Prostate gland (tissue), 2 donors: ENCODE results near the gene CASQ1. TPM values are rescaled to one million over a fixed set of nuclear protein-coding genes. Genes with fewer than 3 reads are reported as not detected.

ENCODE experiments used
- DNase-seq: peaks from one replicate; pipeline ENCODE4 v3.0.0-alpha.2; 2019; ENCODE audit warnings: low spot score
- H3K27ac ChIP-seq, 2 donors: fragments of 200-600 bp; sonication (generic); 2 replicates each; pipeline ENCODE4 v1.5.1; 2017 to 2019
- H3K27me3 ChIP-seq: fragments of 200-600 bp; sonication (generic); replicated peaks from 2 replicates; pipeline ENCODE4 v1.5.1; 2019; ENCODE audit not compliant: insufficient read depth
- H3K36me3 ChIP-seq, 2 donors: fragments of 200-600 bp; sonication (generic); 1 replicate in 1 of 2; 2 replicates in 1 of 2; pipeline versions ENCODE4 v1.5.1 to v1.8.1; 2017 to 2019
- H3K4me1 ChIP-seq: fragments of 200-600 bp; sonication (generic); replicated peaks from 2 replicates; pipeline ENCODE4 v1.5.1; 2019
- H3K4me3 ChIP-seq, 2 donors: fragments of 200-600 bp; sonication (generic); 2 replicates each; pipeline ENCODE4 v1.5.1; 2017 to 2019
- H3K9me3 ChIP-seq: fragments of 200-600 bp; sonication (generic); 2 replicates; pipeline ENCODE4 v1.5.1; 2017
- POLR2A ChIP-seq: fragments of 450-650 bp; IDR thresholded peaks from one replicate; pipeline ENCODE4 v1.6.1; 2016; ENCODE audit warnings: antibody characterized with exemption, mild to moderate bottlenecking
- POLR2AphosphoS5 ChIP-seq: sonication (generic); formaldehyde crosslinking; IDR thresholded peaks from one replicate; pipeline ENCODE4 v1.6.1; 2017; ENCODE audit warnings: antibody characterized with exemption
- WGBS: methylation state at CpG from one replicate; pipeline ENCODE4 v1.1.5; 2018; 5-methylcytosine and 5-hydroxymethylcytosine counted together
- intact Hi-C: fragments of 100-400 bp; cut with DNase I; formaldehyde crosslinking; loops from one replicate; pipeline ENCODE4 v1.14.2; 2022
- total RNA-seq, 2 donors: library from RNA; depleted of rRNA; stranded (reverse); fragments of >200 nt; gene quantifications; one replicate each; pipeline ENCODE4 v1.1.0, GENCODE V29; 2016
- TF ChIP-seq, protein P1 (sequence below), 4 experiments: fragments of 200-600 bp in 2 of 4; fragments of 450-650 bp in 2 of 4; sonication (generic) in 2 of 4; IDR thresholded peaks; 1 replicate in 3 of 4; 2 replicates in 1 of 4; pipeline ENCODE4 v1.5.1; 2016 to 2019; ENCODE audit warnings: antibody characterized with exemption in 4 of 4, mild to moderate bottlenecking in 2 of 4, moderate library complexity in 2 of 4

Gene CASQ1
- total RNA-seq, 2 donors from 2014 or later, result 1.2 to 3.0 TPM

- WGBS, result 87% methylated on average over 4 of the region's 4 CpGs
- intact Hi-C loops, result loop anchor here (10.0 kb wide), 1 partner anchor 168 kb away; no protein-coding TSS in a partner anchor
- H3K4me1 ChIP-seq, result peaks cover 13% of the 10 kb centered on the region
- no peaks in the 10 kb centered on the region for H3K27me3 ChIP-seq
- H3K4me3 ChIP-seq, result no peak overlapping the region
- no peaks in the 10 kb centered on the region for H3K9me3 ChIP-seq
- no peak for DNase-seq
- peaks cover 0 to 2% of the 10 kb centered on the region in 2 donors for H3K36me3 ChIP-seq
- H3K27ac ChIP-seq, result no peak overlapping the region
- no peak for TF ChIP-seq POLR2A
- no peak for TF ChIP-seq POLR2AphosphoS5
- TF ChIP-seq, protein P1, sequence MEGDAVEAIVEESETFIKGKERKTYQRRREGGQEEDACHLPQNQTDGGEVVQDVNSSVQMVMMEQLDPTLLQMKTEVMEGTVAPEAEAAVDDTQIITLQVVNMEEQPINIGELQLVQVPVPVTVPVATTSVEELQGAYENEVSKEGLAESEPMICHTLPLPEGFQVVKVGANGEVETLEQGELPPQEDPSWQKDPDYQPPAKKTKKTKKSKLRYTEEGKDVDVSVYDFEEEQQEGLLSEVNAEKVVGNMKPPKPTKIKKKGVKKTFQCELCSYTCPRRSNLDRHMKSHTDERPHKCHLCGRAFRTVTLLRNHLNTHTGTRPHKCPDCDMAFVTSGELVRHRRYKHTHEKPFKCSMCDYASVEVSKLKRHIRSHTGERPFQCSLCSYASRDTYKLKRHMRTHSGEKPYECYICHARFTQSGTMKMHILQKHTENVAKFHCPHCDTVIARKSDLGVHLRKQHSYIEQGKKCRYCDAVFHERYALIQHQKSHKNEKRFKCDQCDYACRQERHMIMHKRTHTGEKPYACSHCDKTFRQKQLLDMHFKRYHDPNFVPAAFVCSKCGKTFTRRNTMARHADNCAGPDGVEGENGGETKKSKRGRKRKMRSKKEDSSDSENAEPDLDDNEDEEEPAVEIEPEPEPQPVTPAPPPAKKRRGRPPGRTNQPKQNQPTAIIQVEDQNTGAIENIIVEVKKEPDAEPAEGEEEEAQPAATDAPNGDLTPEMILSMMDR (IDR thresholded peaks at IDR 0.05), result no peak
Observed at GRCh38 chr1:160207118-160207650, 16.8 kb downstream of the CASQ1 start.

DNA sequence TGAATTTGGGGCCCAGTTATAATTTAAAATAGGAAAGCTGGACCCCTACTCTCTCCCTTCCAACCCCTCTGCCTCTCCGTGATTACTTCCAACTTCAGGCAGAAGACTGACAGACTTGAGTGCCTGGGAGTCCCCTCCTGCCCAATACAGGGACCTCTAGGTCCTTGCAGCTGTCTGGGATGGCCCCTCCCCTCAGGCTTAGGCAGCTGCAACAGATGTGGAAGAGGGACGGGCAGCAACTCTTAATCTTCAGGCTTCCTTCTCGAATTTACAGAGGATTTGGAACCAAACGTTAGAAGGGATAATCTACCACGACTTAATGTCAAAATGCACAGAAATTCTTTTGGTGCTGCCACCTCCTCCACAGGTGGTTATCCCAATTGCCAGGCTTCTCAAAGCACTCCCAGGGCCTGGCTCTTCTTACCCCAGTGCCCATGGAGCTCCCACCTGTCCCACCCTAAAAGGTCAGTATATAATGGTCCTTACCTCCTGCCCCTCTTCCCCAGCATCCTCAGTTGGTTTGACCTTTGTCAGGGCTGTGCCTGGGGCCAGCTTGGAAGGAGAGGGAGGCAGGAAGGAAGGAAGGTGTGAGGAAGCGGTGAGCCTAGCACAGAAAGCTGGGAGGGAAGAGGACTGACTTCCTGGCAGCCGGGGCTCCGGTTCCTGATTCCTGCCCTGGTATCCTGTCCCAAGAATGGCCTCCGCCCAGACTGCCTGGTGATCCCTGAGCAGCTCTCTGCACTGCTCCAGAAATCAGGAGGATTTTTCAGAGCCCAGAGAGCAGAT lies 17.6 kb downstream of the CASQ1 start:
- Histone ChIP-seq H3K27me3 (no peaks in the 10 kb centered on the region), H3K36me3 (peaks cover under 1 to 4% of the 10 kb centered on the region in 2 donors), H3K27ac (no peak overlapping the region), H3K9me3 (no peaks in the 10 kb centered on the region), H3K4me3 (no peak overlapping the region), H3K4me1 (peaks cover 13% of the 10 kb centered on the region)
- intact Hi-C loops, result loop anchor here (10.0 kb wide), 1 partner anchor 167 kb away; no protein-coding TSS in a partner anchor
- TF ChIP-seq, protein P1 (IDR thresholded peaks at IDR 0.05), result no peak
- no peak for TF ChIP-seq POLR2A
- no peak for TF ChIP-seq POLR2AphosphoS5
- WGBS, result 63% methylated on average over 9 of the region's 9 CpGs
- no peak for DNase-seq

DNA sequence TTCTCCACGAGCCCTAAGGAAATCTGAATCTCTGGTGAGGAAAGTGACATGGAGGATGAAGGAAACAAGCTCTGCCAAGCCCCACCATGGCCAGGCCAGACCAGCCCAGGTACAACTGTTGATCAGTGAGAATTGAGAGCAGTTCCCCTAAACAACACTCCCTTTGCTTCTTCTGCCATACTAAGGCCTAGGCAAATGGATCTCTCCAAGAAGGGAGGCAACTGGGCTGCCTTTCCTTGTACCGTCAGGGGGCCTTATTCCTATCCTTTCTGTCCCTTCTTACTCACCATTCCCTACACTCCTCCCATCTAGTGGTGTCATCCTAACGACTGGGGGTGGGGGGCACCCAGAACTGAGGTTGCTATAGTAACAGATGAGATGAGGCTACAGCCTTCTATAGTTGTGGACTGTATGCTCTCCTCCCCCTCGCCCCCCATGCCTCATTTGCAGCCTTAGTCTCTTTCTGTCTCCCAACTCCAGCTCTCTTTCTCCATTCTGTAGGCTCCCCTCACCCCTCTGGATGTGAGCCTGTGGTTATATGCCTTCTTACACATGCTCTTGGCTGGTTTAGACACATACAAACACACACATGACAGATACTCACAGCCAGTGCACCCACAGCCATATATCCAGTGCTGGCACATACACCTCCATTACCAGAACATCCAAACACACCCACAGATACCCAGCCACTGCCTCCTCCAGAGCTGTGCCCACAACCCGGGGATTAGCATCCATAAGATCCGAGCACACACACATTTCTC lies 18.4 kb downstream of the CASQ1 start:
- Histone ChIP-seq H3K27me3 (no peaks in the 10 kb centered on the region), H3K4me1 (peaks cover 13% of the 10 kb centered on the region), H3K36me3 (peaks cover 6 to 7% of the 10 kb centered on the region in 2 donors), H3K9me3 (no peaks in the 10 kb centered on the region), H3K4me3 (no peak overlapping the region), H3K27ac (no peak overlapping the region)
- DNase-seq, result no peak
- WGBS, result 55% methylated on average over 6 of the region's 6 CpGs
- intact Hi-C loops, result loop anchor here (10.0 kb wide), 1 partner anchor 166 kb away; no protein-coding TSS in a partner anchor
- TF ChIP-seq, protein P1 (IDR thresholded peaks at IDR 0.05), result no peak
- TF ChIP-seq POLR2A (no peak), POLR2AphosphoS5 (no peak)

DNA sequence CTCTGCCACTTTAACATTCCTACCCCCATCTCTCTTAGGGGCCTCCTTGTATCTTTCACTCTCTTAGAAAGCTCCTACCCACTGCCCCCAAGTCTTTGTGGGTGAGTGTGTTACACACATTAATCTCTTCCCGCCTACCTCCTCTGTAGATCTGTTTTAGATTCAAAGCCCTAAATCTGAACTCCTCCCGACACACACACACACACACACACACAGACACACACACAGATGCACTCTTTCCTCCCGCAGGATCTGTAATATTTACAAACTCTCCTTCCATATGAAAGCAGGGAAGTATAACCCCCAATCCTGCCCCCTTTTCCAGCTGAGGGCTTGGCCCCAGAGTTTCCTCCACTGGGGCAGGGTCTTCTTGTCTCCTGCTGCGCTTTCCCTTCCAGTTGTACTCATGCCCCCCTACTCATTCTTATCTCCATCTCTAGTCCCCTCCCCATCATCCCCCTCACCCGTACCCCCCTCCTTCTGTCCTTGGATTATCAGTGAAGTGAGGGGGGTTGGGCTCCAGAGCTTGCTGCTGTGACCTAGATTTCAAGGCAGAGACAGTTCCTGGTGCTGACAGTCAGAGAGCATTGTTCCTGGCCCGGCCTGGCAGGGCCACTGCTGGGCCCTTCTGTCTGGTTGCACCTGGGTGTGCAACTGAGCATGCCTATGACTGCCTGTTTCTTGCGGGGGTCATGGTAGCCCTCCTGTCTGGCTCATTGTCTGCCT lies 19.1 kb downstream of the CASQ1 start:
- H3K27ac ChIP-seq, result no peak overlapping the region
- H3K27me3 ChIP-seq, result no peaks in the 10 kb centered on the region
- H3K4me1 ChIP-seq, result peaks cover 13% of the 10 kb centered on the region
- no peak overlapping the region for H3K4me3 ChIP-seq
- peaks cover 6 to 7% of the 10 kb centered on the region in 2 donors for H3K36me3 ChIP-seq
- WGBS, result 56% methylated on average over 7 of the region's 7 CpGs
- intact Hi-C loops, result loop anchor here (10.0 kb wide), 1 partner anchor 165 kb away; no protein-coding TSS in a partner anchor
- DNase-seq, result no peak
- no peak for TF ChIP-seq POLR2A
- TF ChIP-seq, protein P1 (IDR thresholded peaks at IDR 0.05), result no peak
- TF ChIP-seq POLR2AphosphoS5, result no peak
- no peaks in the 10 kb centered on the region for H3K9me3 ChIP-seq
